Endodermal cell (in vitro differentiated cells): ENCODE measurements around the gene EGFR. TPM values are rescaled to one million over a fixed set of nuclear protein-coding genes. Genes with fewer than 3 reads are reported as not detected.
"Not testable (repeated sequence)": the region's sequence is repeated elsewhere in the genome, so short reads cannot be mapped to it uniquely, and the experiment has no call there.

ENCODE experiments used
- DNase-seq: peaks from one replicate; pipeline ENCODE4 v3.0.0-alpha.2; 2017
- H3K27ac ChIP-seq: 2 replicates; pipeline ENCODE4 v1.5.1; 2013; ENCODE audit warnings: mild to moderate bottlenecking, low read depth, low read length, moderate library complexity
- H3K27me3 ChIP-seq: 2 replicates; pipeline ENCODE4 v1.6.1; 2013; ENCODE audit warnings: mild to moderate bottlenecking, low read length, moderate library complexity; ENCODE audit not compliant: insufficient read depth, control insufficient read depth, poor library complexity, severe bottlenecking
- H3K36me3 ChIP-seq: 2 replicates; pipeline ENCODE4 v1.7.0; 2013; ENCODE audit warnings: mild to moderate bottlenecking, low read length, moderate library complexity; ENCODE audit not compliant: control insufficient read depth, insufficient read depth
- H3K4me1 ChIP-seq: one replicate; pipeline ENCODE4 v1.7.0; 2013; ENCODE audit warnings: low read length; ENCODE audit not compliant: control insufficient read depth, insufficient read depth
- H3K4me3 ChIP-seq: 2 replicates; pipeline ENCODE4 v1.5.1; 2013; ENCODE audit warnings: mild to moderate bottlenecking, low read length, moderate library complexity
- H3K9ac ChIP-seq: 2 replicates; pipeline ENCODE4 v1.6.1; 2013; ENCODE audit warnings: mild to moderate bottlenecking, low read length, moderate library complexity; ENCODE audit not compliant: poor library complexity, severe bottlenecking; ENCODE audit errors: extremely low read depth
- H3K9me3 ChIP-seq: 2 replicates; pipeline ENCODE4 v1.6.1; 2013; ENCODE audit warnings: mild to moderate bottlenecking, low read length, moderate library complexity; ENCODE audit not compliant: control insufficient read depth
- H3K27ac Mint-ChIP-seq: 2 replicates; pipeline ENCODE4 v1.8.0; 2020; ENCODE audit warnings: mixed read lengths
- H3K27me3 Mint-ChIP-seq: 2 replicates; pipeline ENCODE4 v1.8.0; 2021; ENCODE audit warnings: mild to moderate bottlenecking, mixed read lengths; ENCODE audit not compliant: insufficient read depth
- H3K36me3 Mint-ChIP-seq: 2 replicates; pipeline ENCODE4 v1.8.0; 2020; ENCODE audit warnings: low read depth, mixed read lengths
- H3K4me1 Mint-ChIP-seq: 2 replicates; pipeline ENCODE4 v1.8.0; 2020; ENCODE audit warnings: mixed read lengths
- H3K4me3 Mint-ChIP-seq: 2 replicates; pipeline ENCODE4 v1.8.0; 2020; ENCODE audit warnings: mild to moderate bottlenecking, moderate library complexity, mixed read lengths
- H3K9me3 Mint-ChIP-seq: 2 replicates; pipeline ENCODE4 v1.8.0; 2020; ENCODE audit warnings: mild to moderate bottlenecking, mixed read lengths
- CTCF ChIP-seq: fragments of 200-600 bp; sonication (generic); conservative IDR thresholded peaks from 2 replicates; pipeline ENCODE4 v1.5.0; 2021; ENCODE audit warnings: antibody characterized with exemption, mild to moderate bottlenecking
- WGBS, 2 experiments: methylation state at CpG; one replicate each; pipeline versions ENCODE4 v1.1.5 to v1.1.7; 2013; ENCODE audit warnings: missing lambda C conversion rate in 2 of 2, mixed read lengths in 1 of 2; ENCODE audit not compliant: insufficient coverage in 1 of 2, insufficient read length in 1 of 2; 5-methylcytosine and 5-hydroxymethylcytosine counted together
- total RNA-seq, 2 donors: library from RNA; stranded (reverse); fragmentation: NEBNext Ultra II Directional in 1 of 2; extraction: Animal tissue kit (Norgen Biotek cat#: 25700) in 1 of 2; gene quantifications; 2 replicates in 1 of 2; 3 replicates in 1 of 2; pipeline ENCODE4 v1.2.1, GENCODE V29; 2021

Gene EGFR
- total RNA-seq, 2 donors from 2014 or later, result 5.0 to 5.8 TPM

GRCh38 chr7:55164527-55164926 is 145.7 kb downstream of the EGFR start:
- Mint-ChIP-seq H3K36me3 (peaks cover 2% of the 10 kb centered on the region), H3K9me3 (peaks cover 2% of the 10 kb centered on the region), H3K4me3 (no peak overlapping the region), H3K4me1 (no peaks in the 10 kb centered on the region), H3K27ac (no peak overlapping the region), H3K27me3 (no peaks in the 10 kb centered on the region)
- no peaks in the 10 kb centered on the region for H3K9me3 ChIP-seq
- no peak for DNase-seq
- no peaks in the 10 kb centered on the region for H3K27me3 ChIP-seq
- no peaks in the 10 kb centered on the region for H3K36me3 ChIP-seq
- H3K4me3 ChIP-seq, result no peak overlapping the region
- no peak for TF ChIP-seq CTCF
- H3K9ac ChIP-seq, result no peak overlapping the region
- H3K27ac ChIP-seq, result no peak overlapping the region
- WGBS, 2 experiments, result 91 to 100% methylated on average over 1 to 2 of the region's 2 CpGs
- H3K4me1 ChIP-seq, result no peaks in the 10 kb centered on the region

- Histone ChIP-seq H3K4me1 (no peaks in the 10 kb centered on the region), H3K4me3 (no peak overlapping the region), H3K36me3 (no peaks in the 10 kb centered on the region), H3K27me3 (no peaks in the 10 kb centered on the region), H3K9ac (no peak overlapping the region), H3K9me3 (no peaks in the 10 kb centered on the region), H3K27ac (no peak overlapping the region)
- no peaks in the 10 kb centered on the region for H3K4me1 Mint-ChIP-seq
- no peak for DNase-seq
- peaks cover 2% of the 10 kb centered on the region for H3K9me3 Mint-ChIP-seq
- H3K4me3 Mint-ChIP-seq, result no peak overlapping the region
- 89% methylated on average over 13 of the region's 13 CpGs for WGBS, 2 experiments
- no peak overlapping the region for H3K27ac Mint-ChIP-seq
- H3K27me3 Mint-ChIP-seq, result no peaks in the 10 kb centered on the region
- peaks cover 2% of the 10 kb centered on the region for H3K36me3 Mint-ChIP-seq
- TF ChIP-seq CTCF, result no peak
These were observed 146.5 kb downstream of the EGFR start for GRCh38 chr7:55165176-55165861.

- not testable (repeated sequence) for H3K36me3 ChIP-seq, H3K4me3 Mint-ChIP-seq, H3K9me3 ChIP-seq, H3K27me3 Mint-ChIP-seq, H3K27ac Mint-ChIP-seq, H3K4me1 Mint-ChIP-seq, H3K27me3 ChIP-seq, H3K36me3 Mint-ChIP-seq, DNase-seq, H3K9me3 Mint-ChIP-seq, H3K27ac ChIP-seq, H3K9ac ChIP-seq, H3K4me3 ChIP-seq, H3K4me1 ChIP-seq
- 96% methylated on average over 3 to 4 of the region's 4 CpGs for WGBS, 2 experiments
These were observed 148.5 kb downstream of the EGFR start for GRCh38 chr7:55167296-55167695.
